ENCODE data around the gene C6orf89.

Gene C6orf89

GRCh38 chr6:36973190-36973589 is 87.4 kb downstream of the C6orf89 start:
- Histone ChIP-seq H3K79me2 (ENCODE audit: insufficient read depth, low read length) (no peaks in the 10 kb centered on the region), H4K20me1 (ENCODE audit: insufficient read depth, low read length) (no peaks in the 10 kb centered on the region), H3K4me2 (ENCODE audit: low read length) (no peak overlapping the region), H3K27ac (ENCODE audit: low read depth, low read length, poor library complexity, severe bottlenecking) (no peak overlapping the region), H3K4me3 (ENCODE audit: low read depth, low read length, poor library complexity, severe bottlenecking) (no peak overlapping the region), H3K36me3 (ENCODE audit: insufficient read depth, low read length) (peaks cover 99% of the 10 kb centered on the region), H3K27me3 (ENCODE audit: insufficient read depth, low read length) (no peaks in the 10 kb centered on the region), H3K9ac (ENCODE audit: low read length) (no peak overlapping the region), H2AFZ (ENCODE audit: low read length) (no peak overlapping the region), H3K9me3 (ENCODE audit: low read length) (no peaks in the 10 kb centered on the region), H3K4me1 (ENCODE audit: insufficient read depth, low read length, severe bottlenecking) (no peaks in the 10 kb centered on the region), H3F3A (ENCODE audit: insufficient read depth, low read length) (no peaks in the 10 kb centered on the region), H3K9me2 (ENCODE audit: low read depth, low read length) (no peaks in the 10 kb centered on the region)
- TF ChIP-seq CTCF (IDR thresholded peaks at IDR 0.05; ENCODE audit: low read length), result no peak
- TF ChIP-seq EZH2 (IDR thresholded peaks at IDR 0.05; ENCODE audit: borderline replicate concordance, low read length), result no peak

GRCh38 chr6:36973647-36974046 is 87.9 kb downstream of the C6orf89 start:
- Histone ChIP-seq H3K36me3 (ENCODE audit: insufficient read depth, low read length) (peaks cover 99% of the 10 kb centered on the region), H4K20me1 (ENCODE audit: insufficient read depth, low read length) (no peaks in the 10 kb centered on the region)
- TF ChIP-seq EZH2 (IDR thresholded peaks at IDR 0.05; ENCODE audit: borderline replicate concordance, low read length) (no peak), CTCF (IDR thresholded peaks at IDR 0.05; ENCODE audit: low read length) (no peak)

GRCh38 chr6:36975231-36976006 is 89.7 kb downstream of the C6orf89 start:
- Histone ChIP-seq H3K36me3 (ENCODE audit: insufficient read depth, low read length) (peaks cover 86% of the 10 kb centered on the region), H3K4me2 (ENCODE audit: low read length) (no peak overlapping the region), H4K20me1 (ENCODE audit: insufficient read depth, low read length) (no peaks in the 10 kb centered on the region), H3K79me2 (ENCODE audit: insufficient read depth, low read length) (peaks cover 6% of the 10 kb centered on the region), H3K4me1 (ENCODE audit: insufficient read depth, low read length, severe bottlenecking) (peaks cover 16% of the 10 kb centered on the region), H3K9me3 (ENCODE audit: low read length) (no peaks in the 10 kb centered on the region), H3K9me2 (ENCODE audit: low read depth, low read length) (no peaks in the 10 kb centered on the region), H3K27ac (ENCODE audit: low read depth, low read length, poor library complexity, severe bottlenecking) (no peak overlapping the region), H3K4me3 (ENCODE audit: low read depth, low read length, poor library complexity, severe bottlenecking) (no peak overlapping the region), H3F3A (ENCODE audit: insufficient read depth, low read length) (no peaks in the 10 kb centered on the region), H3K9ac (ENCODE audit: low read length) (no peak overlapping the region), H2AFZ (ENCODE audit: low read length) (no peak overlapping the region), H3K27me3 (ENCODE audit: insufficient read depth, low read length) (no peaks in the 10 kb centered on the region)
- no peak for TF ChIP-seq CTCF (IDR thresholded peaks at IDR 0.05; ENCODE audit: low read length)
- TF ChIP-seq EZH2 (IDR thresholded peaks at IDR 0.05; ENCODE audit: borderline replicate concordance, low read length), result no peak

More at GRCh38 chr6:36973647-36974046, 87.9 kb downstream of the C6orf89 start:
- Histone ChIP-seq H3K9me2 (ENCODE audit: low read depth, low read length) (no peaks in the 10 kb centered on the region), H3K4me1 (ENCODE audit: insufficient read depth, low read length, severe bottlenecking) (no peaks in the 10 kb centered on the region), H3F3A (ENCODE audit: insufficient read depth, low read length) (no peaks in the 10 kb centered on the region), H3K9ac (ENCODE audit: low read length) (no peak overlapping the region), H3K27ac (ENCODE audit: low read depth, low read length, poor library complexity, severe bottlenecking) (no peak overlapping the region), H3K4me3 (ENCODE audit: low read depth, low read length, poor library complexity, severe bottlenecking) (no peak overlapping the region), H2AFZ (ENCODE audit: low read length) (no peak overlapping the region), H3K27me3 (ENCODE audit: insufficient read depth, low read length) (no peaks in the 10 kb centered on the region), H3K9me3 (ENCODE audit: low read length) (no peaks in the 10 kb centered on the region), H3K79me2 (ENCODE audit: insufficient read depth, low read length) (peaks cover under 1% of the 10 kb centered on the region; the same call in 1 of the 2 replicates), H3K4me2 (ENCODE audit: low read length) (no peak overlapping the region)

Data from OCI-LY1 (cell line).